ENCODE data around the gene TFPI.

Gene TFPI

DNA sequence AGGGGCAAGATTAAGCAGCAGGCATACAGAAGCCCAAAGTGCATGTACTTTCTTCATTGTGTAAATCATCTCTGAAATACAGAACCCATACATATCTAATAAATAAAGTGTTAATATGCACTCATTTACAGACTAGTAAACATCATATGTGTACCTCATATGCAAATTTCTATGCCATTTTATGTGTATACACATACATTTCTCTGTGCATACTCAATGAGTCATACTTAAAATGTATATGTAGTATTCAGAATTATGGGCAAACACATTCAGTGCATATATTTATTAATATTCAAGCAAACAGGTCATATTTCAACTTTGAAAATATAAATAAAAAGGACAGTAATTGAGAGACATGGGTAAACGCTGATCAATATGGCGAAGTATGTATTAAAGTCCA lies 50.5 kb downstream of the TFPI start:
- DNase-seq (ENCODE audit: low spot score) = no peak
- ChIA-PET POLR2A (ENCODE audit: low non-redundant PET) (no interaction called here), CTCF (no interaction called here)
- no peak overlapping the region for H3K27ac ChIP-seq
- TF ChIP-seq, protein P1, sequence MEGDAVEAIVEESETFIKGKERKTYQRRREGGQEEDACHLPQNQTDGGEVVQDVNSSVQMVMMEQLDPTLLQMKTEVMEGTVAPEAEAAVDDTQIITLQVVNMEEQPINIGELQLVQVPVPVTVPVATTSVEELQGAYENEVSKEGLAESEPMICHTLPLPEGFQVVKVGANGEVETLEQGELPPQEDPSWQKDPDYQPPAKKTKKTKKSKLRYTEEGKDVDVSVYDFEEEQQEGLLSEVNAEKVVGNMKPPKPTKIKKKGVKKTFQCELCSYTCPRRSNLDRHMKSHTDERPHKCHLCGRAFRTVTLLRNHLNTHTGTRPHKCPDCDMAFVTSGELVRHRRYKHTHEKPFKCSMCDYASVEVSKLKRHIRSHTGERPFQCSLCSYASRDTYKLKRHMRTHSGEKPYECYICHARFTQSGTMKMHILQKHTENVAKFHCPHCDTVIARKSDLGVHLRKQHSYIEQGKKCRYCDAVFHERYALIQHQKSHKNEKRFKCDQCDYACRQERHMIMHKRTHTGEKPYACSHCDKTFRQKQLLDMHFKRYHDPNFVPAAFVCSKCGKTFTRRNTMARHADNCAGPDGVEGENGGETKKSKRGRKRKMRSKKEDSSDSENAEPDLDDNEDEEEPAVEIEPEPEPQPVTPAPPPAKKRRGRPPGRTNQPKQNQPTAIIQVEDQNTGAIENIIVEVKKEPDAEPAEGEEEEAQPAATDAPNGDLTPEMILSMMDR (conservative IDR thresholded peaks at IDR 0.05; ENCODE audit: low read depth) = no peak

DNA sequence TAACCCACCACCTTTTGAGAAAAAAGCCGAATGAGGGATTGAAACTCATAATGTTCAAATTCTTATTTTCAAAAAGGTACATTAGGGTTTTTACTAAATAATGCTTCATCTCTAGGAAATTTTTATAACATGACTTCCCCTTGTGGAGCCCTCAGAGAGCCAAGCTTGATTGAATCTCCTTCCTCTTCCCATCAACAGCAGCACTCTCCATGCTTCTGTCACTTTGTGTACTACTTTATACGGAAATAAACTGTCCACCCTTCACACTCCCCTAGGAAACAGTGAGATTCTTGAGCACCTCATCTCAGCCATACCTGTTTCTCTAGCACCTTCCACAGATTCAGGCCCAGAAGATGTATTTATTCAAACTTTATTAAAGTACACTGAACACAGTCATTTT lies 51.8 kb downstream of the TFPI start:
- no peak for DNase-seq (ENCODE audit: low spot score)
- ChIA-PET CTCF (interaction anchor here (2.5 kb wide), 1 partner anchor 79 kb away, joined by 10 read pairs; no protein-coding TSS in a partner anchor), POLR2A (ENCODE audit: low non-redundant PET) (no interaction called here)
- H3K27ac ChIP-seq = no peak overlapping the region
- TF ChIP-seq, protein P1 (conservative IDR thresholded peaks at IDR 0.05; ENCODE audit: low read depth) = no peak

DNA sequence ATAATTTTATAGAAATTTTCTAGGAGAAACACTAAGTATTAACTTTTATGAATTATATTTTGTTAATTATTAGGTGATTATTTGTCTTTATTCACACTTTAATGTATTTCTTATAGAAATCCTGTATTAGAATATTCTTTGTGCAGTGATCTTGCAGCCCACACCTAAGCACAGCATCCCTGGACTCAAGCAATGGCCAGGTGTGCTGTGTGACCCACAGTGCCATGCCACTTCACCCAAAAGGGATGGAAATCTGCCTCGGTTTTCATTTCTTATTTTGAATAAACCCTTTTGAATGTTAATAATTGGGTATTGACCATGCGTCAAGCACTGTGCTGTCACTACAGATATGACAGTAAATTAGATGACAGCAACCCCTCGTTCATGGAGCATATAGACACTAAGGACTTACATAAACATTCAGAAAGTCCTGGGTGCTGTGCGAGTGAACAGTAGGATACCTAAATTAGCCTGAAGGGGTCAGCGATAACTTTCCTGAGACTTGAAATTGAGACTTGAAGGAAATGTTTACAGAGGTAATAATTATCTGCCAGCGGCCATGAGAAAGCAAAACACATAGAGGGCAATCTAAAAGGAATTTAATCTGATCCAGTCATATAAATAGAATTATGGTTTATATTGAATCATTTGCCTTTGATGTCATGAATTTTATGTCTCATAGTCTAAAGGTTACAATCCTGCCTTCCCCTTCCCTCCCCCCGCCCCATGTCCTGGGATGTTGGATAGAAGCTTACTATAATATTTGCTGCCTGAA lies 53.5 kb downstream of the TFPI start:
- TF ChIP-seq, protein P1 (conservative IDR thresholded peaks at IDR 0.05; ENCODE audit: low read depth) = no peak
- ChIA-PET POLR2A (ENCODE audit: low non-redundant PET) (no interaction called here), CTCF (interaction anchor here (0.6 to 2.5 kb wide), 37 partner anchors 10 to 1889 kb away, joined by 3 to 70 read pairs (median 4); no protein-coding TSS in a partner anchor)
- H3K27ac ChIP-seq = no peak overlapping the region
- DNase-seq (ENCODE audit: low spot score) = no peak

DNA sequence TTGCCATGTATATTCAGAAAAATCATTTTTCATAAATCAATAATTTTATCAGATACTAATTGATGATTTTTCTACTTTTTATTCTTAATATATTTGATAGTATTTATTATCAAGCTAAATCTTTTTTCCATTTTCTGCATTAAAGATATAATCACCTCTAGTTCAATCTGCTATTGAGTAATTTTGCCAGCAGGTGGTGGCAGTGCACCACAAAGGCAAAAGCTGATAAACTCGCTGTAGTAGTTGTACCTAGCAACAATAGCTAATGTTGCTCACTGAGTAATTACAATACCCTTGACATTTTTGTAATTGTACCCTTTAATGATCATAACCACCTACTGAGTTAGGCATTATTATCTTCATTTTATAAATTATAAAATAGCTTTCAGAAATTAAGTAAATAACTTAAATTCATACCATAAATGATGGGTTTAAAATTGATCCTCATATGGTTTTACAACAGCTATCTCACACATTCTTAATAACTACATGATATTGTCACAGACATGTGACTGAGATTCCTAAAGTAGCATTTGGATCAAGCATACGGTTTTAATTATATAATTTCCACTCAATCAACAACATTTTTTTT lies 54.2 kb downstream of the TFPI start:
- H3K27ac ChIP-seq = no peak overlapping the region
- ChIA-PET CTCF (interaction anchor here (0.6 to 2.4 kb wide), 46 partner anchors 10 to 1890 kb away, joined by 3 to 70 read pairs (median 4); no protein-coding TSS in a partner anchor), POLR2A (ENCODE audit: low non-redundant PET) (no interaction called here)
- DNase-seq (ENCODE audit: low spot score) = peak; percentile 42
- TF ChIP-seq, protein P1 (conservative IDR thresholded peaks at IDR 0.05; ENCODE audit: low read depth) = peak; percentile 81

DNA sequence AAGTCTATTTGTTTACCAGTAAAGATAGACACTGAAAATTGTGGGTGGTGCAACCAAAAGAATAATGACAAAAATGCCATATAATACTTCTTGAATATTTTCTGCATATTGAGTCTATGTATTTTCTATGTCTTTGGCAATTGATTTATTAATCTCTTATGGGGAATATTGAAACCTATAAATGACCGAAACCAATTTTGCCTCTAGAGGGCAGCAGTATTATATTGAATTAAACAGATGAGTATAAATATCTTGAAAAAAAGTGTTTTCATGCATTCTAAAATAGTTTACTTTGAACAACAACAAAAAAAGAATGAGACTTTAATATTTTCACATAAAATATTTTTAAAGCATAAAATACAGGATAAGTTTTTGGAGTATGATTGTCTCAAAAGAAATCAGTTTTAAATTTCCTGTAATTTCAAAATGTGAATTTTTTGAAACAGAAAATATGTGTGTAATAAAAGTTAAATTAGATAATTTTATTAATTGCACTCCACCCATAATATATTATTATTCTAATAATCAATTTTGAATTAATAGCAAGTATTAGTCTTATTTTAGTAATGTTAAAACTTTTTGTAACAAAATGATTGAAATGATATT lies 56.3 kb downstream of the TFPI start:
- POLR2A ChIA-PET (ENCODE audit: low non-redundant PET) = no interaction called here
- DNase-seq (ENCODE audit: low spot score) = no peak
- TF ChIP-seq, protein P1 (conservative IDR thresholded peaks at IDR 0.05; ENCODE audit: low read depth) = peak; percentile 75
- no peak overlapping the region for H3K27ac ChIP-seq
- CTCF ChIA-PET = interaction anchor here (2.4 kb wide), 1 partner anchor 82 kb away, joined by 70 read pairs; no protein-coding TSS in a partner anchor

DNA sequence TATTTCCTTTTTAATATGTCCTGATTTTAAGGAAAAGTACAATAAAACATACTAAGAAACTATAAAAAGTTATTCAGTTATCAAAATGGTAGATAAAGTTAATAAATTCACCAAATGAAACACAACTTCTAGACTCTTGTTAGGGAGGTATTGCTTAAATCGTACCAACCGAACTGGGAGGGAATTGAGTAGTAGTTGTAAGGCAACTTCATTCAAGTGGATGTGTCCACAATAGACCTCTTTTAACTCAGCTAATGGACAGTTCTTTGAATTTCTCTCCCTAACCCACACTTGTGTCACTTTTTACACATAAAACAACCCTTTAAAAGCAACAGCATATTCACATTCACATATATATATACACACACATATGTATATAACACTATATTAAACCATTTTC lies 57.1 kb downstream of the TFPI start:
- ChIA-PET POLR2A (ENCODE audit: low non-redundant PET) (no interaction called here), CTCF (no interaction called here)
- no peak overlapping the region for H3K27ac ChIP-seq
- TF ChIP-seq, protein P1 (conservative IDR thresholded peaks at IDR 0.05; ENCODE audit: low read depth) = no peak
- DNase-seq (ENCODE audit: low spot score) = no peak

Measured in RWPE1 (cell line).